A549 (cell line): ENCODE measurements around the gene PRKAR1A. TPM values are rescaled to one million over a fixed set of nuclear protein-coding genes. Genes with fewer than 3 reads are reported as not detected.

Experiments used
- ATAC-seq, 2 experiments: fragments of 200-7000 bp in 1 of 2; fragments of >200 bp in 1 of 2; cut with Nextera tagmentation in 1 of 2; cut with Tn5 transposase in 1 of 2; 3 replicates each; pipeline versions ENCODE4 v1.8.0 to v1.9.1; 2018 to 2020; ENCODE audit warnings: mild to moderate bottlenecking in 1 of 2, moderate library complexity in 1 of 2
- CTCF ChIA-PET: fragments of 300-600 bp; sonication (Branson Sonifier 250); formaldehyde crosslinking; extraction: SDS; loops from one replicate; lab custom pipeline; 2021; ENCODE audit warnings: antibody characterized with exemption, inconsistent platforms; lab: Yijun Ruan, JAX
- POLR2A ChIA-PET: fragments of 350-600 bp; formaldehyde crosslinking; extraction: SDS; loops from one replicate; lab custom pipeline; 2021; ENCODE audit warnings: antibody characterized with exemption, inconsistent platforms; lab: Yijun Ruan, JAX
- DNase-seq, 2 experiments: peaks; one replicate each; pipeline versions ENCODE4 v3.0.0 to v3.0.0-alpha.2; 2011 to 2016; ENCODE audit warnings: low read depth in 1 of 2, low spot score in 1 of 2
- FAIRE-seq: peaks from 2 replicates; lab custom pipeline; 2011; peaks lifted over from hg19 to GRCh38; lab: Jason Lieb, UNC
- H3K27ac ChIP-seq, 2 experiments: fragments of >200 bp; sonication (Bioruptor Twin); formaldehyde crosslinking; 3 replicates each; pipeline ENCODE4 v1.5.1; 2016 to 2017
- H3K4me1 ChIP-seq: fragments of >200 bp; sonication (Bioruptor Twin); formaldehyde crosslinking; 3 replicates; pipeline ENCODE4 v1.6.1; 2016
- H3K4me2 ChIP-seq: fragments of >200 bp; sonication (Bioruptor Twin); formaldehyde crosslinking; 3 replicates; pipeline ENCODE4 v1.6.1; 2016
- H3K4me3 ChIP-seq: fragments of >200 bp; sonication (Bioruptor Twin); formaldehyde crosslinking; 3 replicates; pipeline ENCODE4 v1.5.1; 2016
- H3K9me3 ChIP-seq: fragments of >200 bp; sonication (Bioruptor Twin); formaldehyde crosslinking; 3 replicates; pipeline ENCODE4 v1.6.1; 2016
- BCL3 ChIP-seq: fragments of >200 bp; sonication (Bioruptor Twin); formaldehyde crosslinking; IDR thresholded peaks from 3 replicates; pipeline ENCODE4 v1.6.1; 2016
- CEBPB ChIP-seq, 2 experiments: fragments of >200 bp in 1 of 2; sonication (Bioruptor Twin) in 1 of 2; formaldehyde crosslinking in 1 of 2; IDR thresholded peaks; 2 replicates each; pipeline ENCODE4 v1.6.1; 2012 to 2016
- CTCF ChIP-seq: fragments of >200 bp; sonication (Bioruptor Twin); formaldehyde crosslinking; IDR thresholded peaks from 3 replicates; pipeline ENCODE4 v1.5.1; 2016
- EHF ChIP-seq: fragments of 250-450 bp; sonication (Bioruptor Pico); IDR thresholded peaks from 2 replicates; pipeline ENCODE4 v1.5.0; 2020; ENCODE audit warnings: mild to moderate bottlenecking
- ESRRA ChIP-seq: fragments of 150-350 bp; IDR thresholded peaks from 2 replicates; pipeline ENCODE4 v1.6.1; 2014; ENCODE audit warnings: mild to moderate bottlenecking, low read length, borderline replicate concordance
- FOSB ChIP-seq: fragments of 250-450 bp; sonication (Bioruptor Pico); IDR thresholded peaks from 2 replicates; pipeline ENCODE4 v1.5.0; 2020; ENCODE audit warnings: mild to moderate bottlenecking, moderate library complexity
- HDAC2 ChIP-seq: fragments of 200-600 bp; sonication (generic); IDR thresholded peaks from 2 replicates; pipeline ENCODE4 v1.6.1; 2016
- HEYL ChIP-seq: fragments of 250-450 bp; sonication (Bioruptor Pico); IDR thresholded peaks from 2 replicates; pipeline ENCODE4 v1.8.0; 2021; ENCODE audit warnings: mild to moderate bottlenecking, moderate library complexity
- HOXA7 ChIP-seq: fragments of 250-450 bp; sonication (Bioruptor Pico); IDR thresholded peaks from 2 replicates; pipeline ENCODE4 v1.5.0; 2020; ENCODE audit warnings: mild to moderate bottlenecking, moderate library complexity
- HOXB5 ChIP-seq: fragments of 250-450 bp; sonication (Bioruptor Pico); IDR thresholded peaks from 2 replicates; pipeline ENCODE4 v1.5.0; 2020; ENCODE audit warnings: mild to moderate bottlenecking, moderate library complexity
- KDM1A ChIP-seq: fragments of 200-600 bp; sonication (generic); IDR thresholded peaks from 2 replicates; pipeline ENCODE4 v1.6.1; 2016; ENCODE audit warnings: low read depth, mild to moderate bottlenecking
- MAFK ChIP-seq: fragments of 450-650 bp; IDR thresholded peaks from 2 replicates; pipeline ENCODE4 v1.6.1; 2014; ENCODE audit not compliant: partially characterized antibody
- MAZ ChIP-seq: fragments of 150-350 bp; IDR thresholded peaks from 2 replicates; pipeline ENCODE4 v1.6.1; 2014; ENCODE audit warnings: antibody characterized with exemption, low read depth, low read length, borderline replicate concordance
- NFE2L2 ChIP-seq: fragments of 150-350 bp; conservative IDR thresholded peaks from 2 replicates; pipeline ENCODE4 v1.6.1; 2014; ENCODE audit warnings: low read length
- NR3C1 ChIP-seq: fragments of >200 bp; sonication (Bioruptor Twin); formaldehyde crosslinking; IDR thresholded peaks from 3 replicates; pipeline ENCODE4 v1.6.1; 2017
- RNF2 ChIP-seq: fragments of 200-600 bp; sonication (generic); IDR thresholded peaks from 2 replicates; pipeline ENCODE4 v1.6.1; 2016; ENCODE audit warnings: low read depth, mild to moderate bottlenecking, antibody characterized with exemption, moderate library complexity, borderline replicate concordance
- SREBF2 ChIP-seq: fragments of 450-650 bp; IDR thresholded peaks from 2 replicates; pipeline ENCODE4 v1.6.1; 2014; ENCODE audit warnings: mild to moderate bottlenecking, moderate library complexity
- USF2 ChIP-seq: fragments of 450-650 bp; IDR thresholded peaks from 2 replicates; pipeline ENCODE4 v1.6.1; 2014; ENCODE audit warnings: antibody characterized with exemption
- WGBS: methylation state at CpG from one replicate; pipeline ENCODE4 v1.1.6; 2017; ENCODE audit errors: missing lambda C conversion rate; 5-methylcytosine and 5-hydroxymethylcytosine counted together
- polyA plus RNA-seq, 4 experiments: library from polyadenylated mRNA; depleted of rRNA in 3 of 4; stranded (reverse); fragments of >200 nt; fragmentation: RNase III in 1 of 4; extraction: RNeasy Plus Mini Kit Qiagen cat#74134 plus additional on column Dnase treatment in 1 of 4; gene quantifications; 2 replicates in 3 of 4; 3 replicates in 1 of 4; pipeline ENCODE4 v1.2.3, GENCODE V29; 2011 to 2017
- TF ChIP-seq, protein P1 (sequence below): fragments of >200 bp; sonication (Bioruptor Twin); formaldehyde crosslinking; IDR thresholded peaks from 2 replicates; pipeline ENCODE4 v1.6.1; 2016
- TF ChIP-seq, protein P2 (sequence below): fragments of 250-450 bp; sonication (Bioruptor Pico); IDR thresholded peaks from 2 replicates; pipeline ENCODE4 v1.5.0; 2021; ENCODE audit warnings: mild to moderate bottlenecking, moderate library complexity, borderline replicate concordance
- TF ChIP-seq, protein P3 (sequence below): fragments of 250-450 bp; sonication (Bioruptor Pico); IDR thresholded peaks from 2 replicates; pipeline ENCODE4 v1.5.0; 2020; ENCODE audit warnings: low read depth, mild to moderate bottlenecking, moderate library complexity
- TF ChIP-seq, protein P4 (sequence below): fragments of 150-350 bp; IDR thresholded peaks from 2 replicates; pipeline ENCODE4 v1.6.1; 2014; ENCODE audit warnings: low read depth, mild to moderate bottlenecking, low read length

Gene PRKAR1A
- polyA plus RNA-seq, 2 of the 4 experiments (the other 2 are of a cell fraction), result 239 to 370 TPM

DNA sequence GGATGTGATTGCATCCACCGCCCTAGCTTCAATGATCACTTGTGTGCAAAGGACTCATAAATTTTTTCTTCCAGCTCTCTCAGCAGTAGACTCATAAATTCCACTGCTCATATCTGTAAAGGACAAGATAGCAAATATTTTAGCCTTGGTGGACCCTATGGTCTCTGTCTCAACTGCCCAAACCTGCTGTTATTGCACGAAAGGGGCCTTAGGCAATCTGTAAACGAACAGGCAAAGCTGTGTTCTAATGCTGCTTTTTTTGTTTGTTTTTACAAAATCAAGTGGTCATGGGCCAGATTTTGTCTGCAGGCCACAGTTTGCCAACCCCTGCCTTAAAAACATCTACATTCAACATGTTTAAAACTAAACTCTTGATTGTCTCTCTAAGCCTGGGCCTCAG is 54.8 kb downstream of the PRKAR1A start:
- Histone ChIP-seq H3K9me3 (no peaks in the 10 kb centered on the region), H3K4me1 (no peaks in the 10 kb centered on the region), H3K4me3 (no peak overlapping the region), H3K4me2 (no peak overlapping the region)
- DNase-seq, result no peak
- 16% methylated on average over 3 of the region's 3 CpGs for WGBS
- no peak for FAIRE-seq
- ATAC-seq, result no peak
- TF ChIP-seq CTCF (no peak), HOXA7 (CRISPR knock-in tag) (no peak), ESRRA (no peak), HEYL (CRISPR knock-in tag) (no peak), MAZ (no peak)
- TF ChIP-seq, protein P1, sequence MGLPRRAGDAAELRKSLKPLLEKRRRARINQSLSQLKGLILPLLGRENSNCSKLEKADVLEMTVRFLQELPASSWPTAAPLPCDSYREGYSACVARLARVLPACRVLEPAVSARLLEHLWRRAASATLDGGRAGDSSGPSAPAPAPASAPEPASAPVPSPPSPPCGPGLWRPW, result no peak
- TF ChIP-seq, protein P2, sequence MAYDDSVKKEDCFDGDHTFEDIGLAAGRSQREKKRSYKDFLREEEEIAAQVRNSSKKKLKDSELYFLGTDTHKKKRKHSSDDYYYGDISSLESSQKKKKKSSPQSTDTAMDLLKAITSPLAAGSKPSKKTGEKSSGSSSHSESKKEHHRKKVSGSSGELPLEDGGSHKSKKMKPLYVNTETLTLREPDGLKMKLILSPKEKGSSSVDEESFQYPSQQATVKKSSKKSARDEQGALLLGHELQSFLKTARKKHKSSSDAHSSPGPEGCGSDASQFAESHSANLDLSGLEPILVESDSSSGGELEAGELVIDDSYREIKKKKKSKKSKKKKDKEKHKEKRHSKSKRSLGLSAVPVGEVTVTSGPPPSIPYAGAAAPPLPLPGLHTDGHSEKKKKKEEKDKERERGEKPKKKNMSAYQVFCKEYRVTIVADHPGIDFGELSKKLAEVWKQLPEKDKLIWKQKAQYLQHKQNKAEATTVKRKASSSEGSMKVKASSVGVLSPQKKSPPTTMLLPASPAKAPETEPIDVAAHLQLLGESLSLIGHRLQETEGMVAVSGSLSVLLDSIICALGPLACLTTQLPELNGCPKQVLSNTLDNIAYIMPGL, result no peak
- TF ChIP-seq, all 56 proteins: peak for 0
- no peak overlapping the region for H3K27ac ChIP-seq
- ChIA-PET POLR2A (no interaction called here), CTCF (interaction anchor here (2.6 kb wide), 1 partner anchor 11 kb away, joined by 8 read pairs; no protein-coding TSS in a partner anchor)

DNA sequence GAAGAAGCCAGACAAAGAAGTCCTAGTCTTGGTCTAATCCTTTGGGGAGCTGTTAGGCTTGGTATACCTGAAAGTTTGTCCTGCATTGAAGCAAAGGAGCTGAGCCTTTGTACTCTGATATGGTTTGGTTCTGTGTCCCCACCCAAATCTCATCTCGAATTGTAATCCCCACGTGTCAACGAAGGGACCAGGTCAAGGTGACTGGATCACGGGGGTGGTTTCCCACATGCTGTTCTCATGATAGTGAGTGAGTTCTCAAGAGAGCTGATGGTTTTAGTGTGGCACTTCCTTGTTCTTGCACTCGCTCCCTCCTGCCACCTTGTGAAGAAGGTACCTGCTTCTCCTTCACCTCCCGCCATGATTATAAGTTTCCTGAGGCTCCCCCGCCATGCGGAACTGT is 55.4 kb downstream of the PRKAR1A start:
- no peak for DNase-seq
- CTCF ChIA-PET, result interaction anchor here (2.6 kb wide), 1 partner anchor 10 kb away, joined by 8 read pairs; no protein-coding TSS in a partner anchor
- no peak for TF ChIP-seq KDM1A
- no peak for TF ChIP-seq BCL3
- TF ChIP-seq, protein P3, sequence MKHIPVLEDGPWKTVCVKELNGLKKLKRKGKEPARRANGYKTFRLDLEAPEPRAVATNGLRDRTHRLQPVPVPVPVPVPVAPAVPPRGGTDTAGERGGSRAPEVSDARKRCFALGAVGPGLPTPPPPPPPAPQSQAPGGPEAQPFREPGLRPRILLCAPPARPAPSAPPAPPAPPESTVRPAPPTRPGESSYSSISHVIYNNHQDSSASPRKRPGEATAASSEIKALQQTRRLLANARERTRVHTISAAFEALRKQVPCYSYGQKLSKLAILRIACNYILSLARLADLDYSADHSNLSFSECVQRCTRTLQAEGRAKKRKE (CRISPR knock-in tag), result no peak
- no peak for TF ChIP-seq CEBPB (IDR thresholded peaks at IDR 0.05)
- TF ChIP-seq EHF (CRISPR knock-in tag), result no peak
- TF ChIP-seq USF2, result no peak
- TF ChIP-seq, all 56 proteins: peak for 0
- 56% methylated on average over 8 of the region's 8 CpGs for WGBS
- Histone ChIP-seq H3K4me1 (no peaks in the 10 kb centered on the region), H3K4me3 (no peak overlapping the region), H3K4me2 (no peak overlapping the region), H3K27ac (no peak overlapping the region), H3K9me3 (no peaks in the 10 kb centered on the region)
- POLR2A ChIA-PET, result no interaction called here
- FAIRE-seq (no peak), ATAC-seq (no peak)

- H3K27ac ChIP-seq, result no peak overlapping the region
- no peaks in the 10 kb centered on the region for H3K9me3 ChIP-seq
- H3K4me2 ChIP-seq, result no peak overlapping the region
- H3K4me1 ChIP-seq, result no peaks in the 10 kb centered on the region
- no peak for TF ChIP-seq RNF2
- TF ChIP-seq HDAC2, result no peak
- TF ChIP-seq NR3C1, result no peak
- TF ChIP-seq FOSB (CRISPR knock-in tag), result no peak
- no peak for TF ChIP-seq HOXB5 (CRISPR knock-in tag)
- TF ChIP-seq SREBF2, result no peak
- TF ChIP-seq, protein P4, sequence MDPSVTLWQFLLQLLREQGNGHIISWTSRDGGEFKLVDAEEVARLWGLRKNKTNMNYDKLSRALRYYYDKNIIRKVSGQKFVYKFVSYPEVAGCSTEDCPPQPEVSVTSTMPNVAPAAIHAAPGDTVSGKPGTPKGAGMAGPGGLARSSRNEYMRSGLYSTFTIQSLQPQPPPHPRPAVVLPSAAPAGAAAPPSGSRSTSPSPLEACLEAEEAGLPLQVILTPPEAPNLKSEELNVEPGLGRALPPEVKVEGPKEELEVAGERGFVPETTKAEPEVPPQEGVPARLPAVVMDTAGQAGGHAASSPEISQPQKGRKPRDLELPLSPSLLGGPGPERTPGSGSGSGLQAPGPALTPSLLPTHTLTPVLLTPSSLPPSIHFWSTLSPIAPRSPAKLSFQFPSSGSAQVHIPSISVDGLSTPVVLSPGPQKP, result no peak
- TF ChIP-seq NFE2L2, result no peak
- TF ChIP-seq MAFK, result no peak
- no peak for TF ChIP-seq HEYL (CRISPR knock-in tag)
- TF ChIP-seq, all 56 proteins: peak for 0
- ChIA-PET POLR2A (no interaction called here), CTCF (interaction anchor here (1.0 kb wide), 1 partner anchor 27 kb away, joined by 3 read pairs; no protein-coding TSS in a partner anchor)
- H3K4me3 ChIP-seq, result no peak overlapping the region
- DNase-seq (no peak), FAIRE-seq (no peak), ATAC-seq (no peak)
- 57% methylated on average over 2 of the region's 2 CpGs for WGBS
Measured at GRCh38 chr17:68568581-68568980, 56.4 kb downstream of the PRKAR1A start.
